Epithelial cell of esophagus (primary cell): ENCODE data around the gene TSC22D4.
"Not testable (repeated sequence)": the region's sequence is repeated elsewhere in the genome, so short reads cannot be mapped to it uniquely, and the experiment has no call there.

Experiments used
- DNase-seq: peaks from one replicate; pipeline ENCODE4 v3.0.0; 2010; ENCODE audit warnings: low read depth
- H3K4me3 ChIP-seq: 2 replicates; pipeline ENCODE4 v1.5.1; 2011; ENCODE audit warnings: mild to moderate bottlenecking, low read length, control low read depth
- CTCF ChIP-seq: IDR thresholded peaks from 2 replicates; pipeline ENCODE4 v1.5.1; 2011; ENCODE audit warnings: low read depth, mild to moderate bottlenecking, low read length, control low read depth, inconsistent platforms; ENCODE audit not compliant: insufficient read depth; ENCODE audit errors: missing control alignments

The TSC22D4 gene

GRCh38 chr7:100449190-100449795 is 29.7 kb downstream of the TSC22D4 start:
- TF ChIP-seq CTCF: no peak
- H3K4me3 ChIP-seq: no peak overlapping the region
- DNase-seq: no peak

GRCh38 chr7:100447363-100447762 is 31.7 kb downstream of the TSC22D4 start:
- not testable (repeated sequence) for DNase-seq, H3K4me3 ChIP-seq

- peak; percentile 31 for DNase-seq
- no peak for TF ChIP-seq CTCF
- no peak overlapping the region for H3K4me3 ChIP-seq
These were observed 33.0 kb downstream of the TSC22D4 start for GRCh38 chr7:100446040-100446439.

GRCh38 chr7:100444311-100445278 is 34.4 kb downstream of the TSC22D4 start:
- no peak overlapping the region for H3K4me3 ChIP-seq
- no peak for TF ChIP-seq CTCF
- no peak for DNase-seq

GRCh38 chr7:100443096-100443840 is 35.7 kb downstream of the TSC22D4 start:
- no peak for DNase-seq
- H3K4me3 ChIP-seq: no peak overlapping the region
- no peak for TF ChIP-seq CTCF

GRCh38 chr7:100441641-100442535 is 37.1 kb downstream of the TSC22D4 start:
- no peak overlapping the region for H3K4me3 ChIP-seq
- DNase-seq: no peak
- TF ChIP-seq CTCF: no peak

- not testable (repeated sequence) for DNase-seq, H3K4me3 ChIP-seq
These were observed 39.8 kb downstream of the TSC22D4 start for GRCh38 chr7:100439244-100439643.

- DNase-seq, H3K4me3 ChIP-seq: not testable (repeated sequence)
These were observed 40.3 kb downstream of the TSC22D4 start for GRCh38 chr7:100438731-100439130.
